Esophagus squamous epithelium (tissue), 5 donors: ENCODE data around the gene ARMH3. TPM values are rescaled to one million over a fixed set of nuclear protein-coding genes. Genes with fewer than 3 reads are reported as not detected.
A peak's percentile ranks its signal among the peaks of the same experiment; 100 is the strongest.

Experiments
- DNase-seq: peaks from one replicate; lab custom pipeline; 2025; lab: John Stamatoyannopoulos, UW
- H3K27ac ChIP-seq, 4 donors: fragments of 200-600 bp; sonication (generic); one replicate each; pipeline ENCODE4 v1.5.1; 2016 to 2019; ENCODE audit warnings: mild to moderate bottlenecking in 1 of 4
- H3K27me3 ChIP-seq, 4 donors: fragments of 200-600 bp; sonication (generic); 1 replicate in 3 of 4; 2 replicates in 1 of 4; pipeline versions ENCODE4 v1.5.1 to v1.6.0; 2017 to 2021; ENCODE audit warnings: antibody characterized with exemption in 1 of 4
- H3K36me3 ChIP-seq, 3 donors: fragments of 200-600 bp; sonication (generic); one replicate each; pipeline ENCODE4 v1.5.1; 2016 to 2019
- H3K4me1 ChIP-seq, 3 donors: fragments of 200-600 bp; sonication (generic); one replicate each; pipeline ENCODE4 v1.5.1; 2017 to 2019
- H3K4me3 ChIP-seq, 4 donors: fragments of 200-600 bp; sonication (generic); 1 replicate in 3 of 4; 2 replicates in 1 of 4; pipeline ENCODE4 v1.5.1; 2016 to 2019; ENCODE audit warnings: mild to moderate bottlenecking in 2 of 4, moderate library complexity in 1 of 4
- H3K9me3 ChIP-seq, 3 donors: fragments of 200-600 bp; sonication (generic); one replicate each; pipeline ENCODE4 v1.5.1; 2016 to 2019
- POLR2A ChIP-seq, 4 donors: fragments of 450-650 bp; IDR thresholded peaks; one replicate each; pipeline ENCODE4 v1.6.1; 2017; ENCODE audit warnings: antibody characterized with exemption in 4 of 4, mild to moderate bottlenecking in 4 of 4, moderate library complexity in 3 of 4
- WGBS, 2 donors: methylation state at CpG; one replicate each; pipeline ENCODE4 v1.1.5; 2018; 5-methylcytosine and 5-hydroxymethylcytosine counted together
- intact Hi-C: fragments of 100-400 bp; cut with DNase I; formaldehyde crosslinking; loops from one replicate; pipeline ENCODE4 v1.15.0; 2022
- total RNA-seq, 4 donors: library from RNA; depleted of rRNA; stranded (reverse); fragments of >200 nt; gene quantifications; one replicate each; pipeline ENCODE4 v1.1.0, GENCODE V29; 2016
- TF ChIP-seq, protein P1 (sequence below), 6 experiments: fragments of 450-650 bp in 4 of 6; fragments of 200-600 bp in 2 of 6; sonication (generic) in 2 of 6; IDR thresholded peaks; one replicate each; pipeline ENCODE4 v1.5.1; 2016 to 2019; ENCODE audit warnings: antibody characterized with exemption in 6 of 6, mild to moderate bottlenecking in 4 of 6, moderate library complexity in 4 of 6
- donor health status: DM: yes; HTN: yes; CAD: no.

The ARMH3 gene
- total RNA-seq, 4 donors from 2014 or later, result 13.3 to 17.2 (median 16.1) TPM

GRCh38 chr10:101839416-101840063, 216.4 kb downstream of the ARMH3 start:
- TF ChIP-seq, protein P1, sequence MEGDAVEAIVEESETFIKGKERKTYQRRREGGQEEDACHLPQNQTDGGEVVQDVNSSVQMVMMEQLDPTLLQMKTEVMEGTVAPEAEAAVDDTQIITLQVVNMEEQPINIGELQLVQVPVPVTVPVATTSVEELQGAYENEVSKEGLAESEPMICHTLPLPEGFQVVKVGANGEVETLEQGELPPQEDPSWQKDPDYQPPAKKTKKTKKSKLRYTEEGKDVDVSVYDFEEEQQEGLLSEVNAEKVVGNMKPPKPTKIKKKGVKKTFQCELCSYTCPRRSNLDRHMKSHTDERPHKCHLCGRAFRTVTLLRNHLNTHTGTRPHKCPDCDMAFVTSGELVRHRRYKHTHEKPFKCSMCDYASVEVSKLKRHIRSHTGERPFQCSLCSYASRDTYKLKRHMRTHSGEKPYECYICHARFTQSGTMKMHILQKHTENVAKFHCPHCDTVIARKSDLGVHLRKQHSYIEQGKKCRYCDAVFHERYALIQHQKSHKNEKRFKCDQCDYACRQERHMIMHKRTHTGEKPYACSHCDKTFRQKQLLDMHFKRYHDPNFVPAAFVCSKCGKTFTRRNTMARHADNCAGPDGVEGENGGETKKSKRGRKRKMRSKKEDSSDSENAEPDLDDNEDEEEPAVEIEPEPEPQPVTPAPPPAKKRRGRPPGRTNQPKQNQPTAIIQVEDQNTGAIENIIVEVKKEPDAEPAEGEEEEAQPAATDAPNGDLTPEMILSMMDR (IDR thresholded peaks at IDR 0.05), result no peak
- no peak for TF ChIP-seq POLR2A (IDR thresholded peaks at IDR 0.05)
- Histone ChIP-seq H3K27me3 (no peaks in the 10 kb centered on the region), H3K9me3 (no peaks in the 10 kb centered on the region), H3K4me3 (peak overlapping the region; percentile 19 to 60 (median 38)), H3K27ac (no peak overlapping the region), H3K4me1 (peaks cover 23 to 56% (median 30%) of the 10 kb centered on the region in 3 donors), H3K36me3 (no peaks in the 10 kb centered on the region)
- intact Hi-C loops, result loop anchor here (10.0 kb wide), 1 partner anchor 175 kb away; no protein-coding TSS in a partner anchor
- 30 to 71% methylated on average over 5 to 14 of the region's 36 CpGs for WGBS, 2 donors
- no peak for DNase-seq

GRCh38 chr10:101839002-101839401, 217.0 kb downstream of the ARMH3 start:
- Histone ChIP-seq H3K36me3 (no peaks in the 10 kb centered on the region), H3K27ac (no peak overlapping the region), H3K4me3 (no peak overlapping the region), H3K9me3 (no peaks in the 10 kb centered on the region), H3K27me3 (no peaks in the 10 kb centered on the region), H3K4me1 (peaks cover 23 to 58% (median 25%) of the 10 kb centered on the region in 3 donors)
- 85% methylated on average over 1 of the region's 1 CpG; no CpG with 5 or more reads in 1 of the 2 donors for WGBS, 2 donors
- DNase-seq, result no peak
- intact Hi-C loops, result no loop called here
- no peak for TF ChIP-seq POLR2A (IDR thresholded peaks at IDR 0.05)
- TF ChIP-seq, protein P1 (IDR thresholded peaks at IDR 0.05), result no peak

GRCh38 chr10:101838416-101838970, 217.5 kb downstream of the ARMH3 start:
- Histone ChIP-seq H3K27me3 (no peaks in the 10 kb centered on the region), H3K4me1 (peaks cover 20 to 54% (median 23%) of the 10 kb centered on the region in 3 donors), H3K4me3 (no peak overlapping the region), H3K36me3 (no peaks in the 10 kb centered on the region), H3K9me3 (no peaks in the 10 kb centered on the region), H3K27ac (no peak overlapping the region)
- TF ChIP-seq, protein P1 (IDR thresholded peaks at IDR 0.05), result no peak
- no peak for TF ChIP-seq POLR2A (IDR thresholded peaks at IDR 0.05)
- DNase-seq, result no peak
- intact Hi-C loops, result no loop called here
- whole genome bisulfite sequencing, 2 donors, result 89 to 95% methylated on average over 4 of the region's 6 CpGs

DNA sequence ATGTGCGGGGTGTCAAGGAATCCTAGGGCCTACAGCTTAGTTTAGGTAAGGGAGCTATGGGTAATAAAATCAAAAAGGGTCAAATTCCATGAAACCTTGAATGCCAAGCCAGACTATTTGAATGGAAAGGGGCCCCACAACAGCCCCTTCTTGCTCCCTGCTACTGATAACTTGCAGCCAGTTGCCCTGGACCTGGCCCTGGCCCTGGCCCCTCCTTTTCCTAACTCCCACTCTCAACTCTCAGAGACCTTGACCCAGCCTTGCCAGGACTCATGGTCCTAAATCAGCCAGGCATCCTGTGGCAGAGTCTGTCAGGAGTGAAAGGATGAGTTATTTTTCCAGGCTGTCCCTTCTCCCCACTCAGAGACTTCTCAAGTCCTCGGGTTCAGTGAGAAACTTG, 218.2 kb downstream of the ARMH3 start:
- Histone ChIP-seq H3K36me3 (no peaks in the 10 kb centered on the region), H3K27ac (no peak overlapping the region), H3K9me3 (no peaks in the 10 kb centered on the region), H3K4me3 (no peak overlapping the region), H3K4me1 (peaks cover 18 to 51% (median 23%) of the 10 kb centered on the region in 3 donors), H3K27me3 (no peaks in the 10 kb centered on the region)
- intact Hi-C loops, result no loop called here
- TF ChIP-seq POLR2A (IDR thresholded peaks at IDR 0.05), result no peak
- TF ChIP-seq, protein P1 (IDR thresholded peaks at IDR 0.05), result no peak
- DNase-seq, result no peak
- 83 to 85% methylated on average over 2 of the region's 2 CpGs for WGBS, 2 donors

DNA sequence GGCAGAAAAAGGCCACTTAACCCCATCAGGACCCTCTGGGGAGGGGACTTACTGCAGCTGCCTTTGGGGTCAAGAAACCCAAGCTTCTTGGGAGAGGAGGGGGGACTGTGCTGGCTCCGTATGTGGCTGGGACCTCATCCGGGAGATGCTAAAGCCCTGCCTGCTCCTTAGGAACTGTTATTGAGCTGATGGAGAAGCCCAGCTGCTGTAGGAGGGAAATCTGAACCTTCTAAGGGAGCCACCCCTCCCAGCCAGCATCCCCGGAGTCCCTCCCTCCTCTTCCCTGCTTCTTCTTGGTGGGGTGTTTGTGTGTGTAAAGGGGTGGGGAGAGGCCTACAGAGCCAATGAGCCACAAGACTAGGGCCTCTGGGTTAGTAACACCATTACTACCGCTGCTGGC, 220.6 kb downstream of the ARMH3 start:
- H3K4me1 ChIP-seq, result peaks cover 15 to 51% (median 21%) of the 10 kb centered on the region in 3 donors
- H3K4me3 ChIP-seq, result no peak overlapping the region
- WGBS, 2 donors, result 89 to 100% methylated on average over 1 to 4 of the region's 4 CpGs
- no peak overlapping the region for H3K27ac ChIP-seq
- H3K36me3 ChIP-seq, result no peaks in the 10 kb centered on the region
- TF ChIP-seq POLR2A (IDR thresholded peaks at IDR 0.05), result no peak
- TF ChIP-seq, protein P1 (IDR thresholded peaks at IDR 0.05), result no peak
- no peaks in the 10 kb centered on the region for H3K9me3 ChIP-seq
- no peaks in the 10 kb centered on the region for H3K27me3 ChIP-seq
- intact Hi-C loops, result no loop called here
- no peak for DNase-seq
